ENCODE results near the gene SEC14L1. TPM values are rescaled to one million over a fixed set of nuclear protein-coding genes. Genes with fewer than 3 reads are reported as not detected.

The SEC14L1 gene
- total RNA-seq, 1 donor from 2014 or later = 44.3 TPM

DNA sequence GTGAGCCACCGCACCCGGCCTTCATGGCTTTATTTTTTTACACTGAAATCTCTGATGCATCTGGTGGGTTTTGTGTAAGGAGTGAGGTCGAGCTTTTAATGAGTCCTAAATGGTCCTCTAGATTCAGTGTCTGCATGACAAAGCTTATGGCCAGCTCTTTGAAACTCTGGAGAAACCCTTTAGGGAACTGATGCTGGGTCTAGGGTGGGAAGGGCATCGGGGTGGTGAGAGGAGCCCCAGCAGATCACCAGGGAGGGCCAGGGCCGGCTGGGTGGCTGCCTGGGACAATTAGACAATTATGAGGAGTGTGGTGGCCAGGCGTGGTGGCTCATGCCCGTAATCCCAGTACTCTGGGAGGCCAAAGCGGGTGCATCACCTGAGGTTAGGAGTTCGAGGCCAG is 93.9 kb downstream of the SEC14L1 start:
- no peak overlapping the region for H3K4me3 ChIP-seq (ENCODE audit: low read depth, low read length)
- TF ChIP-seq, protein P1, sequence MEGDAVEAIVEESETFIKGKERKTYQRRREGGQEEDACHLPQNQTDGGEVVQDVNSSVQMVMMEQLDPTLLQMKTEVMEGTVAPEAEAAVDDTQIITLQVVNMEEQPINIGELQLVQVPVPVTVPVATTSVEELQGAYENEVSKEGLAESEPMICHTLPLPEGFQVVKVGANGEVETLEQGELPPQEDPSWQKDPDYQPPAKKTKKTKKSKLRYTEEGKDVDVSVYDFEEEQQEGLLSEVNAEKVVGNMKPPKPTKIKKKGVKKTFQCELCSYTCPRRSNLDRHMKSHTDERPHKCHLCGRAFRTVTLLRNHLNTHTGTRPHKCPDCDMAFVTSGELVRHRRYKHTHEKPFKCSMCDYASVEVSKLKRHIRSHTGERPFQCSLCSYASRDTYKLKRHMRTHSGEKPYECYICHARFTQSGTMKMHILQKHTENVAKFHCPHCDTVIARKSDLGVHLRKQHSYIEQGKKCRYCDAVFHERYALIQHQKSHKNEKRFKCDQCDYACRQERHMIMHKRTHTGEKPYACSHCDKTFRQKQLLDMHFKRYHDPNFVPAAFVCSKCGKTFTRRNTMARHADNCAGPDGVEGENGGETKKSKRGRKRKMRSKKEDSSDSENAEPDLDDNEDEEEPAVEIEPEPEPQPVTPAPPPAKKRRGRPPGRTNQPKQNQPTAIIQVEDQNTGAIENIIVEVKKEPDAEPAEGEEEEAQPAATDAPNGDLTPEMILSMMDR (conservative IDR thresholded peaks at IDR 0.05; ENCODE audit: low read depth, low read length) = no peak
- no peak for DNase-seq (ENCODE audit: low read depth)

GRCh38 chr17:77235370-77235941 is 94.7 kb downstream of the SEC14L1 start:
- H3K4me3 ChIP-seq (ENCODE audit: low read depth, low read length) = no peak overlapping the region
- no peak for DNase-seq (ENCODE audit: low read depth)
- TF ChIP-seq, protein P1 (conservative IDR thresholded peaks at IDR 0.05; ENCODE audit: low read depth, low read length) = no peak

GRCh38 chr17:77237232-77238008 is 96.7 kb downstream of the SEC14L1 start:
- TF ChIP-seq, protein P1 (conservative IDR thresholded peaks at IDR 0.05; ENCODE audit: low read depth, low read length) = no peak
- H3K4me3 ChIP-seq (ENCODE audit: low read depth, low read length) = no peak overlapping the region
- DNase-seq (ENCODE audit: low read depth) = no peak

DNA sequence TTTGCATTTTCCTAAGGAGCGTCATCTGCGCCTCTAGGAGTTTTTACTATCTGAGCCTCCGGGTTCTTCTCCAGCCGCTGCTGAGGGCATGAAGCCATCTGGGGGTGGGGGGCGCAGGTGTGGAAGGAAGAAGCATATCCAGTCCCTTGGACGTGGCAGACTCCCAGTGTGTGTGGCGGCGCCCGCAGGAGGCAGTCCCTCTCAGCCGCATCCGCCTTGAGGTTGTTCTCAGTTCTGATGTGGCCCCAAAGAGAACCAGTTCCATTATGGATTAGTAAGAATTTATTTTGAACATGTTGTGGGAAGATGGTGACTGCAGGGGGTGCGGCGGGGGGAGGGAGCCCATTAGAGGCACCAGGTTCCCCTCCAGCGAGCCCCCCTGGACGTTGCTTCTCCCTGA is 100.2 kb downstream of the SEC14L1 start:
- DNase-seq (ENCODE audit: low read depth) = no peak
- TF ChIP-seq, protein P1 (conservative IDR thresholded peaks at IDR 0.05; ENCODE audit: low read depth, low read length) = no peak
- no peak overlapping the region for H3K4me3 ChIP-seq (ENCODE audit: low read depth, low read length)

GRCh38 chr17:77242118-77242851 is 101.5 kb downstream of the SEC14L1 start:
- DNase-seq (ENCODE audit: low read depth) = no peak
- TF ChIP-seq, protein P1 (conservative IDR thresholded peaks at IDR 0.05; ENCODE audit: low read depth, low read length) = no peak
- no peak overlapping the region for H3K4me3 ChIP-seq (ENCODE audit: low read depth, low read length)

DNA sequence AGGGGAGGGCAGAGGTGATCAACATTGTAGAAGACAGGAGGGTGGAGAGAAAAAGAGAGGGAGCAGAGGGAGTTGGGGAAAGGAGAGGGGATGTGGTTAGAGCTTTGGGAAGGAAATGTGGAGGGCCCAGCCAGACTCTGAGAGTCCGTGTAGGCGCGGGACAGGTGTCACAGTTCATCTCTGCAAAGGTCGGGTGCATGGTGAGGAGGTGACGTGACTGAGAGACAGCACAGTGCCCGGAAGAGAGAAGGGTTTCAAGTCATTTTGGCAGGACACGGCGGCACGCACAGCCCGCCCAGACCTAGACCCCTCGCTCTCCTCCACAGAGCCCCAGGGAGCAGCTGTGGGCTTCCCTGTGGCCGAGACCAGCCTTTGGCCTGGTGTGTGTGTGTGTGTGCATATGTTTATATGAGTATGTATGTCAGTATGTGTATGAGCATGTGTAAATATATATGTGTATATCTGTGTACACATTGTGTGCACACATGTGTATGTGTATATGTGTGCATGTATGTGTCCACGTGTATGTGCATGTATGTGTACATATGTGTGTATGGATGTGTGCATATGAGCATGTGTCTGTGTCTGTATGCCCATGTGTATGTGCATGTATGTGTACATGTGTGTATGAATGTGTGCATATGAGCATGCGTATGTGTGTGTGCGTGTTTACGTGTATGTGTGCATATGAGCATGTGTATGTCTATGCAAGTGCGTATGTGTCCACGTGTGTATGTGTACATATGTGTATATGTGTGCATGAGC is 104.6 kb downstream of the SEC14L1 start:
- TF ChIP-seq, protein P1 (conservative IDR thresholded peaks at IDR 0.05; ENCODE audit: low read depth, low read length) = no peak
- no peak for DNase-seq (ENCODE audit: low read depth)
- no peak overlapping the region for H3K4me3 ChIP-seq (ENCODE audit: low read depth, low read length)
